ENCODE results near the gene SSH2.
"Not testable (repeated sequence)": the region's sequence is repeated elsewhere in the genome, so short reads cannot be mapped to it uniquely, and the experiment has no call there.

DNA sequence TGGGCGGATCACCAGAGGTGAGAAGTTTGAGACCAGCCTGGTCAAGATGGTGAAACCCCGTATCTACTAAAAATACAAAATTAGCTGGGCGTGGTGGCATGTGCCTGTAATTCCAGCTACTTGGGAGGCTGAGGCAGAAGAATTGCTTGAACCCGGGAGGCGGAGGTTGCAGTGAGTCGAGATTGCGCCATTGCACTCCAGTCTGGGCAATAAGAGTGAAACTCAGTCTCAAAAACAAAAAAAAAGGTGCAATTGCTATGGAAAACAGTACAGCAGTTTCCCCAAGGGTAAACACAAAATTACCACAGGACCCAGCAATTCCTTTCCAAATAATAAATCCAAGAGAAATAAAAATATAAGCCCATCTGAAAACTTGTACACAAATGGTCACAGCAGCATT is 278.1 kb downstream of the SSH2 start:
- TF ChIP-seq, protein P1, sequence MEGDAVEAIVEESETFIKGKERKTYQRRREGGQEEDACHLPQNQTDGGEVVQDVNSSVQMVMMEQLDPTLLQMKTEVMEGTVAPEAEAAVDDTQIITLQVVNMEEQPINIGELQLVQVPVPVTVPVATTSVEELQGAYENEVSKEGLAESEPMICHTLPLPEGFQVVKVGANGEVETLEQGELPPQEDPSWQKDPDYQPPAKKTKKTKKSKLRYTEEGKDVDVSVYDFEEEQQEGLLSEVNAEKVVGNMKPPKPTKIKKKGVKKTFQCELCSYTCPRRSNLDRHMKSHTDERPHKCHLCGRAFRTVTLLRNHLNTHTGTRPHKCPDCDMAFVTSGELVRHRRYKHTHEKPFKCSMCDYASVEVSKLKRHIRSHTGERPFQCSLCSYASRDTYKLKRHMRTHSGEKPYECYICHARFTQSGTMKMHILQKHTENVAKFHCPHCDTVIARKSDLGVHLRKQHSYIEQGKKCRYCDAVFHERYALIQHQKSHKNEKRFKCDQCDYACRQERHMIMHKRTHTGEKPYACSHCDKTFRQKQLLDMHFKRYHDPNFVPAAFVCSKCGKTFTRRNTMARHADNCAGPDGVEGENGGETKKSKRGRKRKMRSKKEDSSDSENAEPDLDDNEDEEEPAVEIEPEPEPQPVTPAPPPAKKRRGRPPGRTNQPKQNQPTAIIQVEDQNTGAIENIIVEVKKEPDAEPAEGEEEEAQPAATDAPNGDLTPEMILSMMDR (IDR thresholded peaks at IDR 0.05): not testable (repeated sequence)
- not testable (repeated sequence) for TF ChIP-seq POLR2A, EP300 (IDR thresholded peaks at IDR 0.05)

Data from ovary (tissue), 3 donors.